GM12878 (cell line): ENCODE data around the gene IFI27L2. TPM values are rescaled to one million over a fixed set of nuclear protein-coding genes. Genes with fewer than 3 reads are reported as not detected.

Experiments used
- ATAC-seq: fragments of 200-7000 bp; cut with Tn5 transposase; 3 replicates; pipeline ENCODE4 v1.9.1; 2020; ENCODE audit warnings: mild to moderate bottlenecking, moderate library complexity
- BruUV-seq: library from RNA; stranded (reverse); fragments of 400-500 nt; replicated peaks from 2 replicates; lab custom pipeline; 2021; lab: Mats Ljungman, UMichigan
- CTCF ChIA-PET: fragments of 300-600 bp; sonication (Branson Sonifier 250); formaldehyde crosslinking; extraction: SDS; loops from one replicate; lab custom pipeline; 2021; ENCODE audit warnings: inconsistent platforms; lab: Yijun Ruan, JAX
- POLR2A ChIA-PET: fragments of 350-600 bp; formaldehyde crosslinking; extraction: SDS; loops from one replicate; lab custom pipeline; 2021; ENCODE audit warnings: inconsistent platforms; lab: Charles Lee
- RAD21 ChIA-PET: fragments of 300-600 bp; sonication (Branson Sonifier 250); formaldehyde crosslinking; loops from one replicate; lab custom pipeline; 2023; ENCODE audit warnings: antibody characterized with exemption; ENCODE audit not compliant: unreplicated experiment; lab: Charles Lee
- SMC1A ChIA-PET: fragments of 300-600 bp; sonication (Branson Sonifier 250); formaldehyde crosslinking; loops from one replicate; lab custom pipeline; 2023; ENCODE audit not compliant: unreplicated experiment, uncharacterized antibody; lab: Charles Lee
- DNase-seq: peaks from one replicate; pipeline ENCODE4 v3.0.0-alpha.2; 2011; ENCODE audit warnings: low read depth, low spot score
- FAIRE-seq: peaks from 3 replicates; lab custom pipeline; 2011; peaks lifted over from hg19 to GRCh38; lab: Jason Lieb, UNC
- H2AFZ ChIP-seq: 2 replicates; pipeline ENCODE4 v1.6.0; 2011; ENCODE audit warnings: low read depth, low read length, control low read depth; ENCODE audit not compliant: control insufficient read depth
- H3K27ac ChIP-seq: 2 replicates; pipeline ENCODE4 v1.5.1; 2011; ENCODE audit warnings: control low read depth; ENCODE audit not compliant: control insufficient read depth, insufficient read depth
- H3K27me3 ChIP-seq, 2 experiments: replicated peaks in 1 of 2; 2 replicates each; pipeline versions ENCODE4 v1.6.0 to v1.6.1; 2011; ENCODE audit warnings: low read length in 1 of 2; ENCODE audit not compliant: control insufficient read depth in 2 of 2, insufficient read depth in 2 of 2
- H3K36me3 ChIP-seq, 2 experiments: 2 replicates each; pipeline ENCODE4 v1.5.1; 2011; ENCODE audit warnings: low read length in 1 of 2; ENCODE audit not compliant: control insufficient read depth in 2 of 2, insufficient read depth in 2 of 2
- H3K4me1 ChIP-seq: 2 replicates; pipeline ENCODE4 v1.6.1; 2011; ENCODE audit warnings: mild to moderate bottlenecking, low read length, moderate library complexity, mixed read lengths; ENCODE audit not compliant: control insufficient read depth, insufficient read depth
- H3K4me2 ChIP-seq: 2 replicates; pipeline ENCODE4 v1.6.0; 2011; ENCODE audit warnings: control low read depth; ENCODE audit not compliant: control insufficient read depth, insufficient read depth
- H3K4me3 ChIP-seq: fragments of 200-600 bp; sonication (generic); 2 replicates; pipeline ENCODE4 v1.5.1; 2016
- H3K79me2 ChIP-seq: 2 replicates; pipeline ENCODE4 v1.6.0; 2011; ENCODE audit warnings: low read length; ENCODE audit not compliant: control insufficient read depth, insufficient read depth
- H3K9ac ChIP-seq: 2 replicates; pipeline ENCODE4 v1.8.0; 2011; ENCODE audit warnings: low read length, control low read depth, mixed read lengths; ENCODE audit not compliant: control insufficient read depth, insufficient read depth
- H3K9me3 ChIP-seq: replicated peaks from 3 replicates; pipeline ENCODE4 v1.5.1; 2011; ENCODE audit warnings: mild to moderate bottlenecking, low read length; ENCODE audit not compliant: control insufficient read depth, insufficient read depth
- H4K20me1 ChIP-seq: 2 replicates; pipeline ENCODE4 v1.6.0; 2011; ENCODE audit not compliant: control insufficient read depth, insufficient read depth
- EP300 ChIP-seq, 2 experiments: fragments of 150-350 bp in 1 of 2; IDR thresholded peaks; 2 replicates each; pipeline ENCODE4 v1.6.1; 2011 to 2012; ENCODE audit warnings: low read depth in 2 of 2, low read length in 2 of 2, borderline replicate concordance in 1 of 2, improper control_type of control experiment in 1 of 2, inconsistent platforms in 1 of 2; ENCODE audit not compliant: control insufficient read depth in 1 of 2
- HDGF ChIP-seq: fragments of 450-650 bp; IDR thresholded peaks from 2 replicates; pipeline ENCODE4 v1.6.1; 2016; ENCODE audit warnings: antibody characterized with exemption
- NBN ChIP-seq: fragments of 450-650 bp; IDR thresholded peaks from 2 replicates; pipeline ENCODE4 v1.6.1; 2016
- PKNOX1 ChIP-seq: fragments of 450-650 bp; IDR thresholded peaks from 2 replicates; pipeline ENCODE4 v1.6.1; 2016; ENCODE audit warnings: mild to moderate bottlenecking
- SMC3 ChIP-seq: IDR thresholded peaks from 2 replicates; pipeline ENCODE4 v1.6.1; 2011; ENCODE audit warnings: low read length, improper control_type of control experiment, borderline replicate concordance
- TCF3 ChIP-seq: IDR thresholded peaks from 2 replicates; pipeline ENCODE4 v1.6.1; 2012; ENCODE audit warnings: low read depth, mild to moderate bottlenecking, low read length, borderline replicate concordance; ENCODE audit not compliant: insufficient read depth
- ZNF622 ChIP-seq: fragments of 450-650 bp; IDR thresholded peaks from 2 replicates; pipeline ENCODE4 v1.6.1; 2017; ENCODE audit warnings: mild to moderate bottlenecking, inconsistent platforms
- WGBS: methylation state at CpG from one replicate; pipeline ENCODE4 v1.1.6; 2016; ENCODE audit warnings: low lambda C conversion rate; ENCODE audit not compliant: insufficient replicate concordance, insufficient coverage; ENCODE audit errors: missing lambda C conversion rate; 5-methylcytosine and 5-hydroxymethylcytosine counted together
- in situ Hi-C: fragments of 300-500 bp; cut with MboI; formaldehyde crosslinking; loops from 9 replicates; pipeline ENCODE4 v1.14.3; 2018; ENCODE audit warnings: mixed read lengths
- intact Hi-C: fragments of 100-400 bp; cut with micrococcal nuclease; formaldehyde crosslinking; loops from one replicate; pipeline ENCODE4 v1.14.2; 2022; ENCODE audit not compliant: unreplicated experiment
- polyA plus RNA-seq, 11 experiments: library from polyadenylated mRNA; depleted of rRNA in 4 of 11; unstranded in 6 of 11; stranded (reverse) in 5 of 11; fragments of >200 nt; fragmentation: Nextera tagmentation in 4 of 11; fragmentation: Illumina TruSeq in 1 of 11; extraction: Ambion mirVana in 4 of 11; extraction: Trizol in 1 of 11; gene quantifications; 1 replicate in 1 of 11; 2 replicates in 10 of 11; pipeline versions ENCODE4 v1.2.1 to v1.2.3, GENCODE V29; 2011 to 2016; ENCODE audit warnings: inconsistent platforms in 2 of 11, missing spikeins in 2 of 11, low read depth in 1 of 11
- total RNA-seq, 4 experiments: library from RNA; depleted of rRNA in 3 of 4; stranded (reverse); fragments of >200 nt in 3 of 4; fragmentation: Illumina TruSeq in 1 of 4; extraction: Trizol in 1 of 4; gene quantifications; 2 replicates each; pipeline versions ENCODE4 v1.2.1 to v1.2.3, GENCODE V29; 2013 to 2021

The IFI27L2 gene
- total and polyA plus RNA-seq, 10 of the 15 experiments (the other 5 are each of a cell fraction or from before 2014, with no cell fraction given) = 26.6 to 134 (median 60.3) TPM

- Histone ChIP-seq H3K36me3 (no peaks in the 10 kb centered on the region), H3K27ac (no peak overlapping the region), H2AFZ (peak overlapping the region; percentile 29; the same call in 1 of the 2 replicates), H3K9me3 (no peaks in the 10 kb centered on the region; the same call in 2 of the 3 replicates), H3K27me3 (no peaks in the 10 kb centered on the region), H4K20me1 (no peaks in the 10 kb centered on the region), H3K79me2 (no peaks in the 10 kb centered on the region), H3K4me2 (no peak overlapping the region), H3K4me3 (no peak overlapping the region), H3K4me1 (peaks cover 5% of the 10 kb centered on the region), H3K9ac (no peak overlapping the region)
- ChIA-PET SMC1A (no interaction called here), CTCF (interaction anchor here (1.6 to 4.4 kb wide), 3 partner anchors 13 to 108 kb away, joined by 3 to 34 read pairs (median 6); no protein-coding TSS in a partner anchor), POLR2A (no interaction called here), RAD21 (no interaction called here)
- no peak for DNase-seq
- BruUV-seq = no TSS peak
- TF ChIP-seq EP300 (IDR thresholded peaks at IDR 0.05; ENCODE audit: borderline replicate concordance in 1 of 2, control insufficient read depth in 1 of 2, low read depth in 2 of 2, low read length in 2 of 2) (no peak), HDGF (no peak), ZNF622 (no peak), SMC3 (no peak), PKNOX1 (no peak), TCF3 (no peak)
- in situ Hi-C loops (no loop called here), intact Hi-C loops (no loop called here)
- FAIRE-seq = no peak
- ATAC-seq = no peak
- WGBS = 89% methylated on average over 1 of the region's 1 CpG
These were observed 15.4 kb upstream of the IFI27L2 start for GRCh38 chr14:94144765-94145164.

- Histone ChIP-seq H3K36me3 (no peaks in the 10 kb centered on the region), H3K4me3 (no peak overlapping the region), H2AFZ (no peak overlapping the region), H3K79me2 (no peaks in the 10 kb centered on the region), H3K4me1 (peaks cover 5% of the 10 kb centered on the region), H3K9ac (no peak overlapping the region), H3K4me2 (no peak overlapping the region), H3K27ac (no peak overlapping the region), H3K27me3 (no peaks in the 10 kb centered on the region), H3K9me3 (no peaks in the 10 kb centered on the region; the same call in 2 of the 3 replicates), H4K20me1 (no peaks in the 10 kb centered on the region)
- no peak for TF ChIP-seq NBN
- WGBS = 68% methylated on average over 4 of the region's 4 CpGs
- BruUV-seq = no TSS peak
- in situ Hi-C loops (no loop called here), intact Hi-C loops (no loop called here)
- DNase-seq (no peak), FAIRE-seq (no peak), ATAC-seq (no peak)
- ChIA-PET POLR2A (no interaction called here), RAD21 (interaction anchor here (1.2 kb wide), 1 partner anchor 107 kb away, joined by 3 read pairs; no protein-coding TSS in a partner anchor), CTCF (interaction anchor here (1.6 to 8.9 kb wide), 3 partner anchors 12 to 108 kb away, joined by 3 to 221 read pairs (median 34); no protein-coding TSS in a partner anchor), SMC1A (interaction anchor here (0.7 kb wide), 1 partner anchor 109 kb away, joined by 3 read pairs; no protein-coding TSS in a partner anchor)
These were observed 14.3 kb upstream of the IFI27L2 start for GRCh38 chr14:94143711-94144110.
